K562 (cell line): ENCODE measurements around the gene DEDD2. TPM values are rescaled to one million over a fixed set of nuclear protein-coding genes. Genes with fewer than 3 reads are reported as not detected.

Experiments
- AFF1 ChIP-seq, 2 experiments: fragments of 450-650 bp; IDR thresholded peaks; 2 replicates each; pipeline ENCODE4 v1.6.1; 2018; ENCODE audit warnings: mild to moderate bottlenecking in 2 of 2, low read depth in 1 of 2; ENCODE audit not compliant: partially characterized antibody in 2 of 2
- BCL6 ChIP-seq: fragments of 250-450 bp; sonication (Bioruptor Pico); IDR thresholded peaks from 2 replicates; pipeline ENCODE4 v1.4.0; 2020
- CREB3 ChIP-seq: fragments of 450-650 bp; conservative IDR thresholded peaks from 2 replicates; pipeline ENCODE4 v1.6.1; 2016; ENCODE audit warnings: missing genetic modification characterization, low read depth, mild to moderate bottlenecking, missing compliant biosample characterization, moderate library complexity
- DLX4 ChIP-seq: fragments of 250-450 bp; sonication (Bioruptor Pico); IDR thresholded peaks from 2 replicates; pipeline ENCODE4 v1.6.1; 2021; ENCODE audit warnings: mild to moderate bottlenecking
- MTA1 ChIP-seq: fragments of 450-650 bp; IDR thresholded peaks from 2 replicates; pipeline ENCODE4 v1.6.1; 2017; ENCODE audit warnings: borderline replicate concordance
- PCBP2 ChIP-seq: fragments of 200-400 bp; formaldehyde crosslinking; IDR thresholded peaks from 2 replicates; pipeline ENCODE4 v1.6.1; 2018; ENCODE audit warnings: low read length, low read depth, mild to moderate bottlenecking, moderate library complexity; ENCODE audit not compliant: poor library complexity, severe bottlenecking
- RAD21 ChIP-seq, 2 experiments: fragments of 250-450 bp in 1 of 2; fragments of 450-650 bp in 1 of 2; sonication (Bioruptor Pico) in 1 of 2; formaldehyde crosslinking in 1 of 2; IDR thresholded peaks in 1 of 2; conservative IDR thresholded peaks in 1 of 2; 2 replicates each; pipeline versions ENCODE4 v1.4.0 to v1.8.0; 2020 to 2022; ENCODE audit warnings: mild to moderate bottlenecking in 2 of 2, moderate library complexity in 1 of 2
- SMAD2 ChIP-seq: fragments of 150-350 bp; IDR thresholded peaks from 2 replicates; pipeline ENCODE4 v1.6.1; 2014; ENCODE audit warnings: low read depth, mild to moderate bottlenecking, low read length
- TRIM25 ChIP-seq: fragments of 450-650 bp; IDR thresholded peaks from 2 replicates; pipeline ENCODE4 v1.7.0; 2016; ENCODE audit warnings: borderline replicate concordance
- ZNF124 ChIP-seq: sonication (generic); formaldehyde crosslinking; IDR thresholded peaks from 2 replicates; pipeline ENCODE4 v1.8.1; 2022; ENCODE audit warnings: missing genetic modification reagents
- ZNF395 ChIP-seq: fragments of 200-800 bp; sonication (Bioruptor generic); IDR thresholded peaks from 2 replicates; pipeline ENCODE4 v1.6.1; 2017; ENCODE audit warnings: missing genetic modification characterization, missing compliant biosample characterization
- ZNF551 ChIP-seq: fragments of 250-450 bp; sonication (Bioruptor Pico); IDR thresholded peaks from 2 replicates; pipeline ENCODE4 v1.5.0; 2021; ENCODE audit warnings: mild to moderate bottlenecking, moderate library complexity
- ZNF639 ChIP-seq, 2 experiments: fragments of 200-800 bp in 1 of 2; sonication (Bioruptor generic) in 1 of 2; sonication (generic) in 1 of 2; formaldehyde crosslinking in 1 of 2; IDR thresholded peaks in 1 of 2; conservative IDR thresholded peaks in 1 of 2; 2 replicates each; pipeline versions ENCODE4 v1.5.0 to v1.6.1; 2016 to 2020; ENCODE audit warnings: missing compliant biosample characterization in 1 of 2, missing genetic modification characterization in 1 of 2, missing genetic modification reagents in 1 of 2
- ZSCAN29 ChIP-seq: fragments of 450-650 bp; IDR thresholded peaks from 2 replicates; pipeline ENCODE4 v1.6.1; 2017
- polyA plus RNA-seq, 8 experiments: library from polyadenylated mRNA; depleted of rRNA in 4 of 8; stranded (reverse) in 5 of 8; unstranded in 3 of 8; fragments of >200 nt; fragmentation: Nextera tagmentation in 2 of 8; fragmentation: Illumina TruSeq in 1 of 8; extraction: Ambion mirVana in 2 of 8; extraction: Trizol in 1 of 8; gene quantifications; 2 replicates each; pipeline versions ENCODE4 v1.2.1 to v1.2.3, GENCODE V29; 2011 to 2014; ENCODE audit warnings: inconsistent platforms in 1 of 8, missing spikeins in 1 of 8
- total RNA-seq, 7 experiments: library from RNA; depleted of rRNA in 6 of 7; stranded (reverse); fragments of >200 nt in 6 of 7; fragmentation: Illumina TruSeq in 2 of 7; extraction: Trizol in 2 of 7; gene quantifications; 2 replicates each; pipeline versions ENCODE4 v1.2.1 to v1.2.3, GENCODE V29; 2011 to 2021; ENCODE audit warnings: low replicate concordance in 1 of 7

Gene DEDD2
- total and polyA plus RNA-seq, 9 of the 15 experiments (the other 6 are each of a cell fraction or from before 2014, with no cell fraction given), result 4.3 to 43.0 (median 29.2) TPM

- TF ChIP-seq AFF1 (IDR thresholded peaks at IDR 0.05; ENCODE audit: low read depth in 1 of 2, partially characterized antibody in 2 of 2) (no peak), SMAD2 (no peak), MTA1 (no peak), PCBP2 (no peak), BCL6 (no peak), ZNF124 (CRISPR knock-in tag) (no peak), ZNF639 (CRISPR knock-in tag; conservative IDR thresholded peaks at IDR 0.05 in 1 of 2, IDR thresholded peaks at IDR 0.05 in 1 of 2) (no peak), TRIM25 (no peak), ZNF551 (CRISPR knock-in tag) (no peak), RAD21 (CRISPR knock-in tag; conservative IDR thresholded peaks at IDR 0.05 in 1 of 2, IDR thresholded peaks at IDR 0.05 in 1 of 2) (no peak), DLX4 (CRISPR knock-in tag) (no peak), ZNF395 (CRISPR knock-in tag) (no peak), ZSCAN29 (no peak), CREB3 (tag) (no peak)
These were observed 36.8 kb upstream of the DEDD2 start (continued) for GRCh38 chr19:42254089-42254849.
